Activated CD4-positive, alpha-beta T cell treated with anti-CD3 and anti-CD28 coated beads, Interleukin-2, Interleukin-4, amounts not matched to agents 100 ng/mL and 50 ng/mL, durations not matched to agents 16 hours and 8 hours (primary cell): ENCODE measurements around the gene GAD2.
A peak's percentile ranks its signal among the peaks of the same experiment; 100 is the strongest.

Source experiments
- DNase-seq: peaks from one replicate; pipeline ENCODE4 v3.0.0-alpha.2; 2020; ENCODE audit warnings: low spot score

Gene GAD2

GRCh38 chr10:26222563-26222962 lies 6.0 kb downstream of the GAD2 start:
- no peak for DNase-seq

GRCh38 chr10:26225322-26225721 lies 8.7 kb downstream of the GAD2 start:
- DNase-seq: no peak

- no peak for DNase-seq
Measured at GRCh38 chr10:26227786-26228185, 11.2 kb downstream of the GAD2 start.

GRCh38 chr10:26232174-26232573 lies 15.6 kb downstream of the GAD2 start:
- no peak for DNase-seq

GRCh38 chr10:26235761-26236160 lies 19.2 kb downstream of the GAD2 start:
- no peak for DNase-seq

- no peak for DNase-seq
Measured at GRCh38 chr10:26238378-26238777, 21.8 kb downstream of the GAD2 start.

GRCh38 chr10:26242706-26243350 lies 26.3 kb downstream of the GAD2 start:
- DNase-seq: no peak

- no peak for DNase-seq
Measured at GRCh38 chr10:26243351-26243720, 26.8 kb downstream of the GAD2 start.

GRCh38 chr10:26249681-26250080 lies 33.1 kb downstream of the GAD2 start:
- no peak for DNase-seq

GRCh38 chr10:26251925-26252324 lies 35.4 kb downstream of the GAD2 start:
- DNase-seq: no peak

- no peak for DNase-seq
Measured at GRCh38 chr10:26254616-26255015, 38.0 kb downstream of the GAD2 start.

GRCh38 chr10:26259341-26259740 lies 42.8 kb downstream of the GAD2 start:
- no peak for DNase-seq

- DNase-seq: peak; percentile 7
Measured at GRCh38 chr10:26269754-26270153, 53.2 kb downstream of the GAD2 start.

GRCh38 chr10:26274391-26274790 lies 57.8 kb downstream of the GAD2 start:
- DNase-seq: no peak

- DNase-seq: no peak
Measured at GRCh38 chr10:26278295-26278694, 61.7 kb downstream of the GAD2 start.

GRCh38 chr10:26290236-26290635 lies 73.7 kb downstream of the GAD2 start:
- DNase-seq: no peak

GRCh38 chr10:26291721-26292480 lies 75.3 kb downstream of the GAD2 start:
- DNase-seq: no peak

GRCh38 chr10:26296360-26296759 lies 79.8 kb downstream of the GAD2 start:
- no peak for DNase-seq

GRCh38 chr10:26300001-26300400 lies 83.4 kb downstream of the GAD2 start:
- DNase-seq: no peak

- DNase-seq: no peak
Measured at GRCh38 chr10:26303366-26303765, 86.8 kb downstream of the GAD2 start.

- DNase-seq: no peak
Measured at GRCh38 chr10:26310361-26310760, 93.8 kb downstream of the GAD2 start.

GRCh38 chr10:26311383-26311940 lies 94.9 kb downstream of the GAD2 start:
- DNase-seq: no peak

- DNase-seq: no peak
Measured at GRCh38 chr10:26314265-26315013, 97.9 kb downstream of the GAD2 start.
